HEK293 (cell line): ENCODE measurements around the gene KIAA1671.

Experiments
- CTCF ChIP-seq: fragments of 450-650 bp; formaldehyde crosslinking; IDR thresholded peaks from 2 replicates; pipeline ENCODE4 v1.5.1; 2016; ENCODE audit warnings: missing biosample characterization, missing genetic modification characterization
- KLF1 ChIP-seq: fragments of 450-650 bp; formaldehyde crosslinking; IDR thresholded peaks from 2 replicates; pipeline ENCODE4 v1.5.1; 2016; ENCODE audit warnings: missing biosample characterization, missing genetic modification characterization
- KLF10 ChIP-seq: fragments of 450-650 bp; IDR thresholded peaks from 2 replicates; pipeline ENCODE4 v1.5.1; 2018; ENCODE audit warnings: missing biosample characterization, mild to moderate bottlenecking, missing genetic modification characterization
- SP2 ChIP-seq: fragments of 450-650 bp; formaldehyde crosslinking; IDR thresholded peaks from 2 replicates; pipeline ENCODE4 v1.5.1; 2016; ENCODE audit warnings: missing biosample characterization, missing genetic modification characterization
- TSHZ1 ChIP-seq: fragments of 450-650 bp; formaldehyde crosslinking; IDR thresholded peaks from 2 replicates; pipeline ENCODE4 v1.5.1; 2016; ENCODE audit warnings: missing biosample characterization, missing genetic modification characterization, borderline replicate concordance
- YY1 ChIP-seq: fragments of 450-650 bp; formaldehyde crosslinking; IDR thresholded peaks from 2 replicates; pipeline ENCODE4 v1.5.1; 2018; ENCODE audit warnings: missing biosample characterization, missing genetic modification characterization
- ZBTB8A ChIP-seq: fragments of 450-650 bp; formaldehyde crosslinking; IDR thresholded peaks from 2 replicates; pipeline ENCODE4 v1.5.1; 2016; ENCODE audit warnings: missing biosample characterization, missing genetic modification characterization
- ZFP41 ChIP-seq: fragments of 450-650 bp; formaldehyde crosslinking; IDR thresholded peaks from 2 replicates; pipeline ENCODE4 v1.5.1; 2016; ENCODE audit warnings: missing biosample characterization, missing genetic modification characterization, borderline replicate concordance
- ZNF274 ChIP-seq, 2 experiments: fragments of 200-500 bp in 1 of 2; fragments of 450-650 bp in 1 of 2; sonication (Bioruptor generic) in 1 of 2; formaldehyde crosslinking in 1 of 2; IDR thresholded peaks; 2 replicates each; pipeline versions ENCODE4 v1.5.1 to v1.6.1; 2014 to 2016; ENCODE audit warnings: borderline replicate concordance in 1 of 2, inconsistent platforms in 1 of 2, low read length in 1 of 2, missing biosample characterization in 1 of 2, missing genetic modification characterization in 1 of 2
- ZNF280C ChIP-seq: fragments of 450-650 bp; formaldehyde crosslinking; IDR thresholded peaks from 2 replicates; pipeline ENCODE4 v1.5.1; 2016; ENCODE audit warnings: missing biosample characterization, missing genetic modification characterization
- ZNF362 ChIP-seq: fragments of 450-650 bp; formaldehyde crosslinking; IDR thresholded peaks from 2 replicates; pipeline ENCODE4 v1.5.1; 2016; ENCODE audit warnings: missing biosample characterization, missing genetic modification characterization
- ZNF549 ChIP-seq: fragments of 450-650 bp; IDR thresholded peaks from 2 replicates; pipeline ENCODE4 v1.5.1; 2018; ENCODE audit warnings: missing biosample characterization, missing genetic modification characterization, mild to moderate bottlenecking, inconsistent platforms, moderate library complexity
- ZNF707 ChIP-seq: fragments of 450-650 bp; formaldehyde crosslinking; IDR thresholded peaks from 2 replicates; pipeline ENCODE4 v1.5.1; 2016; ENCODE audit warnings: missing biosample characterization, missing genetic modification characterization

- TF ChIP-seq CTCF (tag by site-specific recombination) (no peak), KLF1 (tag by site-specific recombination) (no peak), ZNF549 (tag by site-specific recombination) (no peak), KLF10 (tag by site-specific recombination) (no peak), TSHZ1 (tag by site-specific recombination) (no peak), ZBTB8A (tag by site-specific recombination) (no peak), ZNF274 (IDR thresholded peaks at IDR 0.05; ENCODE audit: low read length) (no peak), ZNF274 (tag by site-specific recombination; IDR thresholded peaks at IDR 0.05; ENCODE audit: borderline replicate concordance) (no peak), ZNF362 (no peak), ZNF280C (tag by site-specific recombination) (no peak), YY1 (tag by site-specific recombination) (no peak), ZNF707 (tag by site-specific recombination) (no peak), ZFP41 (tag by site-specific recombination) (no peak), SP2 (tag by site-specific recombination) (no peak)
Measured at GRCh38 chr22:24957043-24957442, 4.5 kb downstream of the KIAA1671 start.
